HG03066 (cell line): ENCODE measurements around the gene NBEA.

Experiments
- ATAC-seq: cut with Tn5 transposase; IDR thresholded peaks from one replicate; pipeline ENCODE4 v1.9.1; 2021; ENCODE audit warnings: low read depth; ENCODE audit not compliant: unreplicated experiment

Gene NBEA

GRCh38 chr13:35160896-35161295, 218.8 kb downstream of the NBEA start:
- no peak for ATAC-seq

- no peak for ATAC-seq
These were observed 220.3 kb downstream of the NBEA start for GRCh38 chr13:35162420-35162819.

- ATAC-seq, result peak; percentile 54
These were observed 221.6 kb downstream of the NBEA start for GRCh38 chr13:35163674-35164073.

GRCh38 chr13:35164324-35164932, 222.4 kb downstream of the NBEA start:
- peak; percentile 70 for ATAC-seq

GRCh38 chr13:35165205-35165604, 223.1 kb downstream of the NBEA start:
- no peak for ATAC-seq

GRCh38 chr13:35179494-35179893, 237.4 kb downstream of the NBEA start:
- no peak for ATAC-seq

GRCh38 chr13:35179920-35180663, 238.0 kb downstream of the NBEA start:
- no peak for ATAC-seq

GRCh38 chr13:35190241-35190640, 248.2 kb downstream of the NBEA start:
- no peak for ATAC-seq

- no peak for ATAC-seq
These were observed 249.8 kb downstream of the NBEA start for GRCh38 chr13:35191883-35192282.

GRCh38 chr13:35198613-35199200, 256.6 kb downstream of the NBEA start:
- no peak for ATAC-seq

GRCh38 chr13:35208587-35208986, 266.5 kb downstream of the NBEA start:
- ATAC-seq, result no peak

GRCh38 chr13:35210261-35210660, 268.2 kb downstream of the NBEA start:
- ATAC-seq, result no peak

- ATAC-seq, result no peak
These were observed 269.9 kb downstream of the NBEA start for GRCh38 chr13:35211949-35212348.

GRCh38 chr13:35213911-35214310, 271.8 kb downstream of the NBEA start:
- no peak for ATAC-seq

GRCh38 chr13:35216131-35216530, 274.1 kb downstream of the NBEA start:
- ATAC-seq, result no peak

- ATAC-seq, result no peak
These were observed 277.0 kb downstream of the NBEA start for GRCh38 chr13:35219021-35219420.

- no peak for ATAC-seq
These were observed 283.1 kb downstream of the NBEA start for GRCh38 chr13:35225159-35225558.

- ATAC-seq, result no peak
These were observed 283.5 kb downstream of the NBEA start for GRCh38 chr13:35225582-35225981.

- ATAC-seq, result no peak
These were observed 286.5 kb downstream of the NBEA start for GRCh38 chr13:35228536-35228935.

- no peak for ATAC-seq
These were observed 289.4 kb downstream of the NBEA start for GRCh38 chr13:35231426-35231825.

GRCh38 chr13:35238274-35238673, 296.2 kb downstream of the NBEA start:
- ATAC-seq, result no peak
